ENCODE data around the gene NFIB. TPM values are rescaled to one million over a fixed set of nuclear protein-coding genes. Genes with fewer than 3 reads are reported as not detected.

Gene NFIB
- total RNA-seq, 1 donor from 2014 or later, result 66.3 TPM

DNA sequence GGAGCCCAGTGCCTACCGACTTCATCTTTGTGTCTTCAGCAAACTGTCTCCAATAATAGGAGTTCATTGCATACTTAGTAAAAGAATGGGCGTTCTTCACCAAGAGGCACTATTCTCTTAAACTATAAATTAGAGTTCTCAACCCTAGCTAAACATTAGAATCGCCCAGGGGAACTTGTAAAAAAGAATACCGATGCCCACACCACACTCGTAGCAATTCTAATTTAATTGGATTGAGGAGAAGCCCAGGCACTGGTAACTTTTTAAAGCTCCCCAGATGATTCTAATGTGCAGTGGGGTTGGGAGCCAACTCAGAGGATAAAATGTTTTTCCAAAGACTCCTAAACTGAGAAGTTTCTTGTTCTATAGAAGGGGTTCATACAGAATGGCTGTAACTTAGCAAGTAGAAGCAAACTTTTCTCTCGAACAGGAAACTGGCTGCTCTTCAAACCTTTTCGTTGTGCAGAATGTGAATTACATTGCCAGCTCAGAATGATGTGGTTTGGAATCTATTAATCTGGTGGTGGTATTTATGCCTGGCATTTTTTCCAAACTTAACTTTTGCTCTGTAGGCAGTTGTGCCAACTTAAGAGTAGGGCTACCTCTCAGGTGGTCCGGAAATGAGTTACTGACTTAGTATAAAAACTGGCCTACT, 26.4 kb upstream of the NFIB start:
- Mint-ChIP-seq H3K27ac (ENCODE audit: unreplicated experiment) (no peak overlapping the region), H3K4me1 (ENCODE audit: low read depth) (peaks cover 2% of the 10 kb centered on the region), H3K9me3 (ENCODE audit: low read depth) (no peaks in the 10 kb centered on the region), H3K4me3 (ENCODE audit: unreplicated experiment) (no peak overlapping the region), H3K27me3 (ENCODE audit: low read depth) (peaks cover 3% of the 10 kb centered on the region), H3K36me3 (ENCODE audit: low read depth) (peaks cover 1% of the 10 kb centered on the region)
- DNase-seq (ENCODE audit: low spot score), result no peak
- TF ChIP-seq, protein P1, sequence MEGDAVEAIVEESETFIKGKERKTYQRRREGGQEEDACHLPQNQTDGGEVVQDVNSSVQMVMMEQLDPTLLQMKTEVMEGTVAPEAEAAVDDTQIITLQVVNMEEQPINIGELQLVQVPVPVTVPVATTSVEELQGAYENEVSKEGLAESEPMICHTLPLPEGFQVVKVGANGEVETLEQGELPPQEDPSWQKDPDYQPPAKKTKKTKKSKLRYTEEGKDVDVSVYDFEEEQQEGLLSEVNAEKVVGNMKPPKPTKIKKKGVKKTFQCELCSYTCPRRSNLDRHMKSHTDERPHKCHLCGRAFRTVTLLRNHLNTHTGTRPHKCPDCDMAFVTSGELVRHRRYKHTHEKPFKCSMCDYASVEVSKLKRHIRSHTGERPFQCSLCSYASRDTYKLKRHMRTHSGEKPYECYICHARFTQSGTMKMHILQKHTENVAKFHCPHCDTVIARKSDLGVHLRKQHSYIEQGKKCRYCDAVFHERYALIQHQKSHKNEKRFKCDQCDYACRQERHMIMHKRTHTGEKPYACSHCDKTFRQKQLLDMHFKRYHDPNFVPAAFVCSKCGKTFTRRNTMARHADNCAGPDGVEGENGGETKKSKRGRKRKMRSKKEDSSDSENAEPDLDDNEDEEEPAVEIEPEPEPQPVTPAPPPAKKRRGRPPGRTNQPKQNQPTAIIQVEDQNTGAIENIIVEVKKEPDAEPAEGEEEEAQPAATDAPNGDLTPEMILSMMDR (IDR thresholded peaks at IDR 0.05), result no peak

DNA sequence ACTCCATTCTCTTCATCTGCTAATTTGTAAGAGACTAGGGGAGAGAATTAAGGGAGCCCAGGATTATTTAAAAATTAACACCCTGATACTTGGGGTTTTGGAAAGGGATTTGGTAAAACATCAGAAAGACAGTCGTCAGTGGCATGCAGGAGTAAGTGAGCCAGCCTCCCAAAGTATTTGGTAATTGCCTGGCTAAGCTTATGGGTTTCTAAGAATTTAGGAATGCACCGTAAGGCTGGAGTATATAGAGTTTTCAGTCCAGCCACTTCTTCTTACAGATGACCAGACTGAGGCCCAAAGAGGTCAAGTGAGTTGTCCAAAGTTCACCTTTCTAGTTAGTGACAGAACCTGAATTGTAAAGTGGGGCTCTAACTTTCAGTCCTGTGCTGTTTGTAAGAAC, 25.8 kb upstream of the NFIB start:
- TF ChIP-seq, protein P1 (IDR thresholded peaks at IDR 0.05), result no peak
- no peak overlapping the region for H3K27ac Mint-ChIP-seq (ENCODE audit: unreplicated experiment)
- no peak overlapping the region for H3K4me3 Mint-ChIP-seq (ENCODE audit: unreplicated experiment)
- peaks cover 3% of the 10 kb centered on the region for H3K27me3 Mint-ChIP-seq (ENCODE audit: low read depth)
- H3K9me3 Mint-ChIP-seq (ENCODE audit: low read depth), result peaks cover 5% of the 10 kb centered on the region
- DNase-seq (ENCODE audit: low spot score), result no peak
- peaks cover 3% of the 10 kb centered on the region for H3K36me3 Mint-ChIP-seq (ENCODE audit: low read depth)
- H3K4me1 Mint-ChIP-seq (ENCODE audit: low read depth), result no peaks in the 10 kb centered on the region

DNA sequence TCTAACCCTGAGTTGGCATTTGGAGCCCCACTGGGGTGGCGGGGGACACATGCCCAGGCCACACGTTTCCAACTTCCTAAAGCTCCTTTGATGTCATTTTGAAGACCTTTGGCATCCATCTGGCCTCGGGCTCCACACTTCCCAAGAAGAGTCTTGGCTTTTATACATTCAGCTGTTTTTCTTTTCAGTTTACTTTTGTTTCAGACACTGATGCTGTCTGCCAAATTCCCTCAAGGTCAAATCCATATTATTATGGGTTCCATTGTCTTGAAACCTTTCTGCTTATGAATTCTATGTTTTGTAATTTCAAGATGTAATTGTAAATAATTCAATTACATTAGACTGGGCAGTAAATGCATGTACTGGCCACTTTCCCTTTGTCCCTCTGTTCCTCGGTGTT, 23.7 kb upstream of the NFIB start:
- peaks cover 6% of the 10 kb centered on the region for H3K9me3 Mint-ChIP-seq (ENCODE audit: low read depth)
- H3K27ac Mint-ChIP-seq (ENCODE audit: unreplicated experiment), result no peak overlapping the region
- H3K4me3 Mint-ChIP-seq (ENCODE audit: unreplicated experiment), result no peak overlapping the region
- no peaks in the 10 kb centered on the region for H3K4me1 Mint-ChIP-seq (ENCODE audit: low read depth)
- TF ChIP-seq, protein P1 (IDR thresholded peaks at IDR 0.05), result no peak
- no peak for DNase-seq (ENCODE audit: low spot score)
- H3K36me3 Mint-ChIP-seq (ENCODE audit: low read depth), result peaks cover 2% of the 10 kb centered on the region
- H3K27me3 Mint-ChIP-seq (ENCODE audit: low read depth), result peaks cover 3% of the 10 kb centered on the region

- peaks cover 6% of the 10 kb centered on the region for H3K9me3 Mint-ChIP-seq (ENCODE audit: low read depth)
- H3K4me1 Mint-ChIP-seq (ENCODE audit: low read depth), result no peaks in the 10 kb centered on the region
These were observed 22.3 kb upstream of the NFIB start for GRCh38 chr9:14336244-14336643.

DNA sequence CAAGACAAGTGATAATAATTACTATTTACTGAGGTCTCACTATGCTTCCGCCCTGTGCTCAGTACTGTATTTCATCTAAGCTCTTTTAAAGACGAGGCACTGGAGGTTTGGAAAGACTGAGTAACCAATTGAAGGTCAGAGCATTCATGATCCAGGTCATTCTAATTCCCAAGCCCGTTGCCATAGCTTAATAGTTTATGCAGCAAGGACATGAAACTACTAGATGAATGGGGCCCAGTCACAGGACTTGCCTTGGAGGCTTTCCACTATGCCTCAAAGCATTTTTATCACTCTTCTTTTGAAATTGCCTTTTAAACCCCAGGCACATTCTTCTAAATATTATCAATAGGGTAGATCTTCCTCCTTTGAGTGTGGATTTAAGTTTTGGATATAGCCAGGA, 17.2 kb upstream of the NFIB start:
- H3K4me1 Mint-ChIP-seq (ENCODE audit: low read depth), result peaks cover 12% of the 10 kb centered on the region
- H3K27ac Mint-ChIP-seq (ENCODE audit: unreplicated experiment), result no peak overlapping the region
- TF ChIP-seq, protein P1 (IDR thresholded peaks at IDR 0.05), result no peak
- H3K4me3 Mint-ChIP-seq (ENCODE audit: unreplicated experiment), result no peak overlapping the region
- no peaks in the 10 kb centered on the region for H3K27me3 Mint-ChIP-seq (ENCODE audit: low read depth)
- peaks cover 6% of the 10 kb centered on the region for H3K9me3 Mint-ChIP-seq (ENCODE audit: low read depth)
- DNase-seq (ENCODE audit: low spot score), result no peak
- peaks cover 2% of the 10 kb centered on the region for H3K36me3 Mint-ChIP-seq (ENCODE audit: low read depth)

More at GRCh38 chr9:14336244-14336643, 22.3 kb upstream of the NFIB start:
- Mint-ChIP-seq H3K27ac (ENCODE audit: unreplicated experiment) (no peak overlapping the region), H3K36me3 (ENCODE audit: low read depth) (peaks cover 2% of the 10 kb centered on the region), H3K27me3 (ENCODE audit: low read depth) (peaks cover 3% of the 10 kb centered on the region), H3K4me3 (ENCODE audit: unreplicated experiment) (no peak overlapping the region)
- TF ChIP-seq, protein P1 (IDR thresholded peaks at IDR 0.05), result no peak
- no peak for DNase-seq (ENCODE audit: low spot score)
